ENCODE measurements around the gene ZMYM4. TPM values are rescaled to one million over a fixed set of nuclear protein-coding genes. Genes with fewer than 3 reads are reported as not detected.

Gene ZMYM4
- total RNA-seq, 1 donor from 2014 or later: 27.7 TPM

GRCh38 chr1:35288761-35289160 is 20.3 kb downstream of the ZMYM4 start:
- Histone ChIP-seq H3K4me3 (no peak overlapping the region), H3K9me3 (no peaks in the 10 kb centered on the region), H3K36me3 (no peaks in the 10 kb centered on the region), H3K27ac (no peak overlapping the region), H3K27me3 (no peaks in the 10 kb centered on the region), H3K4me1 (peaks cover 13% of the 10 kb centered on the region)
- TF ChIP-seq, protein P1, sequence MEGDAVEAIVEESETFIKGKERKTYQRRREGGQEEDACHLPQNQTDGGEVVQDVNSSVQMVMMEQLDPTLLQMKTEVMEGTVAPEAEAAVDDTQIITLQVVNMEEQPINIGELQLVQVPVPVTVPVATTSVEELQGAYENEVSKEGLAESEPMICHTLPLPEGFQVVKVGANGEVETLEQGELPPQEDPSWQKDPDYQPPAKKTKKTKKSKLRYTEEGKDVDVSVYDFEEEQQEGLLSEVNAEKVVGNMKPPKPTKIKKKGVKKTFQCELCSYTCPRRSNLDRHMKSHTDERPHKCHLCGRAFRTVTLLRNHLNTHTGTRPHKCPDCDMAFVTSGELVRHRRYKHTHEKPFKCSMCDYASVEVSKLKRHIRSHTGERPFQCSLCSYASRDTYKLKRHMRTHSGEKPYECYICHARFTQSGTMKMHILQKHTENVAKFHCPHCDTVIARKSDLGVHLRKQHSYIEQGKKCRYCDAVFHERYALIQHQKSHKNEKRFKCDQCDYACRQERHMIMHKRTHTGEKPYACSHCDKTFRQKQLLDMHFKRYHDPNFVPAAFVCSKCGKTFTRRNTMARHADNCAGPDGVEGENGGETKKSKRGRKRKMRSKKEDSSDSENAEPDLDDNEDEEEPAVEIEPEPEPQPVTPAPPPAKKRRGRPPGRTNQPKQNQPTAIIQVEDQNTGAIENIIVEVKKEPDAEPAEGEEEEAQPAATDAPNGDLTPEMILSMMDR (IDR thresholded peaks at IDR 0.05): no peak
- TF ChIP-seq POLR2A (IDR thresholded peaks at IDR 0.05): no peak
- no peak for TF ChIP-seq POLR2AphosphoS5 (IDR thresholded peaks at IDR 0.05; ENCODE audit: insufficient read depth in 1 of 2, low read depth in 1 of 2)
- no peak for DNase-seq (ENCODE audit: extremely low spot score in 2 of 2)
- intact Hi-C loops (cut with DNase I): no loop called here

DNA sequence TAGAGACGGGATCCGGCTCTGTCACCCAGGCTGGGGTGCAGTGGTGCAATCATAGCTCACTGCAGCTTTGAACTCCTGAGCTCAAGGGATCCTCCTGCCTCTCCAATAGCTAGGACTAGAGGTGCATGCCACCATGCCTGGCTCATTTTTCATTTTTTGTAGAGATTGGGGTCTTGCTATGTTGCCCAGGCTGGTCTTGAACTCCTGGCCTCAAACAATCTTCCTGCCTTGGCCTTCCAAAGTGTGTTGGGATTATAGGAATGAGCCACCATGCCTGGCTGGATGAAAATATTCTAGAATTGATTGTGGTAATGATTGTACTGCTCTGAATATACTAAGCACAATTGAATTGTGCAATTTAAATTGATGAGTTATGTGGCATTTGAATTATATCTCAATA is 21.9 kb downstream of the ZMYM4 start:
- H3K27me3 ChIP-seq: no peaks in the 10 kb centered on the region
- H3K27ac ChIP-seq: no peak overlapping the region
- H3K4me1 ChIP-seq: peaks cover 13% of the 10 kb centered on the region
- H3K4me3 ChIP-seq: no peak overlapping the region
- TF ChIP-seq, protein P1 (IDR thresholded peaks at IDR 0.05): no peak
- no peak for TF ChIP-seq POLR2AphosphoS5 (IDR thresholded peaks at IDR 0.05; ENCODE audit: insufficient read depth in 1 of 2, low read depth in 1 of 2)
- H3K9me3 ChIP-seq: no peaks in the 10 kb centered on the region
- no peak for DNase-seq (ENCODE audit: extremely low spot score in 2 of 2)
- intact Hi-C loops (cut with DNase I): no loop called here
- H3K36me3 ChIP-seq: no peaks in the 10 kb centered on the region

DNA sequence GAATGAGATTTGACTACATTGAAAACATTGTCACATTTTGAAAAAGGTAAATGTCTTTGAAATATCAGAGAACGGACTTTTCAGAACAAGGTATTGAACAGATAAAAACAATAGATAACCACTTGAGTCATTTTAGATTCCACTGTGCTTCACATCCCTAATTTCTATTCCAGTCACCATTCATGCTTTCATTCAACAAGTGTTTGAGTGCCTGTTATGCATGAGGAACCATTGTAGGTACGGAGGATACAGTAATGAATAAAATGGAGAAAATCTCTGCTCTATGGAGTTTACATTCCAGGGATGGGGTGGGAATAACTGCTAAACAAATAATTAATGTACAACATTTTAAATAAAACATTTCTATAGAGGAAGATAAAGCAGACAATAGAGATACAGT is 26.3 kb downstream of the ZMYM4 start:
- H3K27ac ChIP-seq: no peak overlapping the region
- H3K4me3 ChIP-seq: no peak overlapping the region
- H3K27me3 ChIP-seq: no peaks in the 10 kb centered on the region
- DNase-seq (ENCODE audit: extremely low spot score in 2 of 2): no peak
- TF ChIP-seq POLR2AphosphoS5 (IDR thresholded peaks at IDR 0.05; ENCODE audit: insufficient read depth in 1 of 2, low read depth in 1 of 2): no peak
- TF ChIP-seq, protein P1 (IDR thresholded peaks at IDR 0.05): no peak
- no peak for TF ChIP-seq POLR2A (IDR thresholded peaks at IDR 0.05)
- intact Hi-C loops (cut with DNase I): no loop called here
- H3K36me3 ChIP-seq: no peaks in the 10 kb centered on the region
- H3K4me1 ChIP-seq: peaks cover 9% of the 10 kb centered on the region
- no peaks in the 10 kb centered on the region for H3K9me3 ChIP-seq

DNA sequence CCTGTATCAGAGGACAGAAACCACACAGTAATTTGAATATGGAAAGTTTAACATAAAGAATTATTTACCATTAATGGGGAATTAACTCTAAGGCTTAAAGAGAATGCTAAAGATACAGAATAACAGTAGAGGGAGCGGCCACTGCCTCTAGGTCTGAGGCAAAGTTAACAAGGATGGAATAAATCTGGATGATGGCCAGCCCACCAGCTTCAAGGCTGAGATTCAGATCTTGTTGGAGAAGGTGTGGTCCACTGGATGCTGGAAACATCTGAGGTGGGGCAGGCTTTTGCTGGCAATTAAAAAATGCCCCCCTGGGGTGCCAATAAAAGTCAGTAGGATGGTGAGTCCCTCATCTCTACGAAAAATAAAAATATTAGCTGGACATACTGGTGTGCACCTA is 29.4 kb downstream of the ZMYM4 start:
- TF ChIP-seq POLR2A (IDR thresholded peaks at IDR 0.05) (no peak), POLR2AphosphoS5 (IDR thresholded peaks at IDR 0.05; ENCODE audit: insufficient read depth in 1 of 2, low read depth in 1 of 2) (no peak)
- TF ChIP-seq, protein P1 (IDR thresholded peaks at IDR 0.05): no peak
- H3K4me1 ChIP-seq: peaks cover 9% of the 10 kb centered on the region
- intact Hi-C loops (cut with DNase I): no loop called here

DNA sequence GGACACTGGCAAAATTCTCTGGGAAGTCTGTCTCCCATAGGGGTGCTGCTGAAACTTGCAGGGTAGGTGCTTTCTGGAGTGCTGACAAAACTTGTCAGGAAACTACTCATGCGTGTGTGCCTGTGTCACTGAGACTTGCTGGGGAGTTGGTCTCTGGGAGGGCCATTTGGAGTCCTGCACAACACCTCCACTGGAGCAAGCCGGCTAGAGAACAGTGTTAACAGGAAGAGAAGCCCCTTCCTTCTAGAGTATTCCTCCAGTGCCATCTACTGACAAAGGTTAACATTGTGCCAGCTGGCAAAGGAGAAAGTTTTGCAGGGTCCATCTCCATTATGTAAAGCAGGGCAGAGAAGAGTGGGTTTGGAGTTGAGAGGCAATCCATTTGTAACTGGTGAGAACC is 30.0 kb downstream of the ZMYM4 start:
- H3K4me3 ChIP-seq: no peak overlapping the region
- no peaks in the 10 kb centered on the region for H3K27me3 ChIP-seq
- no peaks in the 10 kb centered on the region for H3K36me3 ChIP-seq
- H3K9me3 ChIP-seq: no peaks in the 10 kb centered on the region
- TF ChIP-seq, protein P1 (IDR thresholded peaks at IDR 0.05): no peak
- TF ChIP-seq POLR2A (IDR thresholded peaks at IDR 0.05) (no peak), POLR2AphosphoS5 (IDR thresholded peaks at IDR 0.05; ENCODE audit: insufficient read depth in 1 of 2, low read depth in 1 of 2) (no peak)
- H3K27ac ChIP-seq: no peak overlapping the region
- peaks cover 9% of the 10 kb centered on the region for H3K4me1 ChIP-seq
- DNase-seq (ENCODE audit: extremely low spot score in 2 of 2): no peak
- intact Hi-C loops (cut with DNase I): no loop called here

More for the DNA sequence above, 29.4 kb downstream of the ZMYM4 start:
- Histone ChIP-seq H3K27ac (no peak overlapping the region), H3K27me3 (no peaks in the 10 kb centered on the region), H3K4me3 (no peak overlapping the region), H3K36me3 (no peaks in the 10 kb centered on the region), H3K9me3 (no peaks in the 10 kb centered on the region)
- no peak for DNase-seq (ENCODE audit: extremely low spot score in 2 of 2)
